ENCODE measurements around the gene PALB2.

DNA sequence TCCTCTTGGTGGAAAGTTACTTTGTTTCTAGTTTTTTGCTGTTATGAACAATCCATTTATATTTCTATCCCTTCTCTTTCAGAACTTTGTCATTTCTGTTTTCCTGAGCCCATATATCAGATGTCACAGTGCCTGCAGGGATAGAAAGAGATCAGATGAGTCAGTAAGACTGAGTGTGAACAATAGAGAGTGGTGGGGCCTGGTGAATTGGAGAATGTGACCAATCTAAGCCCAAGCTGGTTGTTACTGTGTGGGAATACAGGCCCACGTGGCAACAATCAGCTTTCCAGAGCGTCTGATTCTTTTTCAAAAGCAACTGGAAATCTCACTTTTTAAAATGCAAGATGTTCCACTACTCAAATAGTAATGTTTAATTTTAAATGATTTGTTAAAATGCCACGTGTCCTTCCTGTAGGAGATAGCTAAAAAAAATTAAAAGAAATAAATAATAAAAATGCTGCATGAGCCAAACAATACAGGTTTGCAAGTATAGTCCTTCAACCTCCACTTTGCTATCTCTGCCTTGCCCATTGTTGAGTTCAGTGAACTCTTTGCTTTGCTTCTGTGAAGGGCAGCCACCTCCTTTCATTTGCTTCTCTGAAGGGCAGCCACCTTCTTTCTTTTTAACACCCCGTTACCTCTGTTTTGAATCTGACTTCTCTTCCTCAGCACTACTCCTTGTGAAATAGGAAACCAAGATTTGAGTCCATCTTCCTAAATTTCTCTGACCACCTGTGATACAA is 9.7 kb upstream of the PALB2 start:
- TF ChIP-seq, protein P1, sequence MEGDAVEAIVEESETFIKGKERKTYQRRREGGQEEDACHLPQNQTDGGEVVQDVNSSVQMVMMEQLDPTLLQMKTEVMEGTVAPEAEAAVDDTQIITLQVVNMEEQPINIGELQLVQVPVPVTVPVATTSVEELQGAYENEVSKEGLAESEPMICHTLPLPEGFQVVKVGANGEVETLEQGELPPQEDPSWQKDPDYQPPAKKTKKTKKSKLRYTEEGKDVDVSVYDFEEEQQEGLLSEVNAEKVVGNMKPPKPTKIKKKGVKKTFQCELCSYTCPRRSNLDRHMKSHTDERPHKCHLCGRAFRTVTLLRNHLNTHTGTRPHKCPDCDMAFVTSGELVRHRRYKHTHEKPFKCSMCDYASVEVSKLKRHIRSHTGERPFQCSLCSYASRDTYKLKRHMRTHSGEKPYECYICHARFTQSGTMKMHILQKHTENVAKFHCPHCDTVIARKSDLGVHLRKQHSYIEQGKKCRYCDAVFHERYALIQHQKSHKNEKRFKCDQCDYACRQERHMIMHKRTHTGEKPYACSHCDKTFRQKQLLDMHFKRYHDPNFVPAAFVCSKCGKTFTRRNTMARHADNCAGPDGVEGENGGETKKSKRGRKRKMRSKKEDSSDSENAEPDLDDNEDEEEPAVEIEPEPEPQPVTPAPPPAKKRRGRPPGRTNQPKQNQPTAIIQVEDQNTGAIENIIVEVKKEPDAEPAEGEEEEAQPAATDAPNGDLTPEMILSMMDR (IDR thresholded peaks at IDR 0.05; ENCODE audit: low read depth, low read length), result no peak
- no peak for TF ChIP-seq EZH2phosphoT487 (IDR thresholded peaks at IDR 0.05; ENCODE audit: low read depth)

Data from OCI-LY3 (cell line).